ENCODE measurements around the gene KRIT1.

The KRIT1 gene

DNA sequence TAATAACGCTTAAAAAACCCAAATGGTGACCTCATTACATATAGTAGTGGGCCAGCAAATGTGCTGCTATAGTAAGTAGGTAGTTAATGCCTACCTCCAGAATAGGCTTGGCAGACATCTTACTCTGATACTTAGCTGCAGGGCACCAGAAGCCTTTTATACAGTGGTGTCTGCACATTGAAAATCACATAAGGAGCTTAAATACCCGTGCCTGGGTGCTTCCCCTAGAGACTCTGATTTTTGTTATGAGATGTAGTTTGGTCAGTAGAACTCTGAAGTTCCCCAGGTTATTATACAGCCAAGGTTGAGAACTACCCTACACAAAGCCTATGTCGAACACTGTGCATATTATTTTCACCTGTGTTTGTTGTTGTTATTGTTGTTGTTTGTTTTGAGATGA, 47.3 kb upstream of the KRIT1 start:
- no peak for DNase-seq (ENCODE audit: low read depth in 1 of 2, low spot score in 1 of 2)
- Histone ChIP-seq H3K4me3 (replicated peaks; ENCODE audit: insufficient read depth, low read length) (no peak overlapping the region), H3K27ac (replicated peaks) (no peak overlapping the region), H3K27me3 (ENCODE audit: insufficient read depth, poor library complexity, severe bottlenecking) (no peaks in the 10 kb centered on the region)
- TF ChIP-seq, protein P1, sequence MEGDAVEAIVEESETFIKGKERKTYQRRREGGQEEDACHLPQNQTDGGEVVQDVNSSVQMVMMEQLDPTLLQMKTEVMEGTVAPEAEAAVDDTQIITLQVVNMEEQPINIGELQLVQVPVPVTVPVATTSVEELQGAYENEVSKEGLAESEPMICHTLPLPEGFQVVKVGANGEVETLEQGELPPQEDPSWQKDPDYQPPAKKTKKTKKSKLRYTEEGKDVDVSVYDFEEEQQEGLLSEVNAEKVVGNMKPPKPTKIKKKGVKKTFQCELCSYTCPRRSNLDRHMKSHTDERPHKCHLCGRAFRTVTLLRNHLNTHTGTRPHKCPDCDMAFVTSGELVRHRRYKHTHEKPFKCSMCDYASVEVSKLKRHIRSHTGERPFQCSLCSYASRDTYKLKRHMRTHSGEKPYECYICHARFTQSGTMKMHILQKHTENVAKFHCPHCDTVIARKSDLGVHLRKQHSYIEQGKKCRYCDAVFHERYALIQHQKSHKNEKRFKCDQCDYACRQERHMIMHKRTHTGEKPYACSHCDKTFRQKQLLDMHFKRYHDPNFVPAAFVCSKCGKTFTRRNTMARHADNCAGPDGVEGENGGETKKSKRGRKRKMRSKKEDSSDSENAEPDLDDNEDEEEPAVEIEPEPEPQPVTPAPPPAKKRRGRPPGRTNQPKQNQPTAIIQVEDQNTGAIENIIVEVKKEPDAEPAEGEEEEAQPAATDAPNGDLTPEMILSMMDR (IDR thresholded peaks at IDR 0.05; ENCODE audit: insufficient read depth, low read length): no peak
- TF ChIP-seq, protein P2, sequence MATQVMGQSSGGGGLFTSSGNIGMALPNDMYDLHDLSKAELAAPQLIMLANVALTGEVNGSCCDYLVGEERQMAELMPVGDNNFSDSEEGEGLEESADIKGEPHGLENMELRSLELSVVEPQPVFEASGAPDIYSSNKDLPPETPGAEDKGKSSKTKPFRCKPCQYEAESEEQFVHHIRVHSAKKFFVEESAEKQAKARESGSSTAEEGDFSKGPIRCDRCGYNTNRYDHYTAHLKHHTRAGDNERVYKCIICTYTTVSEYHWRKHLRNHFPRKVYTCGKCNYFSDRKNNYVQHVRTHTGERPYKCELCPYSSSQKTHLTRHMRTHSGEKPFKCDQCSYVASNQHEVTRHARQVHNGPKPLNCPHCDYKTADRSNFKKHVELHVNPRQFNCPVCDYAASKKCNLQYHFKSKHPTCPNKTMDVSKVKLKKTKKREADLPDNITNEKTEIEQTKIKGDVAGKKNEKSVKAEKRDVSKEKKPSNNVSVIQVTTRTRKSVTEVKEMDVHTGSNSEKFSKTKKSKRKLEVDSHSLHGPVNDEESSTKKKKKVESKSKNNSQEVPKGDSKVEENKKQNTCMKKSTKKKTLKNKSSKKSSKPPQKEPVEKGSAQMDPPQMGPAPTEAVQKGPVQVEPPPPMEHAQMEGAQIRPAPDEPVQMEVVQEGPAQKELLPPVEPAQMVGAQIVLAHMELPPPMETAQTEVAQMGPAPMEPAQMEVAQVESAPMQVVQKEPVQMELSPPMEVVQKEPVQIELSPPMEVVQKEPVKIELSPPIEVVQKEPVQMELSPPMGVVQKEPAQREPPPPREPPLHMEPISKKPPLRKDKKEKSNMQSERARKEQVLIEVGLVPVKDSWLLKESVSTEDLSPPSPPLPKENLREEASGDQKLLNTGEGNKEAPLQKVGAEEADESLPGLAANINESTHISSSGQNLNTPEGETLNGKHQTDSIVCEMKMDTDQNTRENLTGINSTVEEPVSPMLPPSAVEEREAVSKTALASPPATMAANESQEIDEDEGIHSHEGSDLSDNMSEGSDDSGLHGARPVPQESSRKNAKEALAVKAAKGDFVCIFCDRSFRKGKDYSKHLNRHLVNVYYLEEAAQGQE (IDR thresholded peaks at IDR 0.05; ENCODE audit: insufficient replicate concordance, low read depth): no peak
- TF ChIP-seq POLR2AphosphoS5 (IDR thresholded peaks at IDR 0.05; ENCODE audit: low read depth) (no peak), GABPA (IDR thresholded peaks at IDR 0.05; ENCODE audit: low read depth) (no peak), SPI1 (IDR thresholded peaks at IDR 0.05; ENCODE audit: borderline replicate concordance, low read depth) (no peak)

DNA sequence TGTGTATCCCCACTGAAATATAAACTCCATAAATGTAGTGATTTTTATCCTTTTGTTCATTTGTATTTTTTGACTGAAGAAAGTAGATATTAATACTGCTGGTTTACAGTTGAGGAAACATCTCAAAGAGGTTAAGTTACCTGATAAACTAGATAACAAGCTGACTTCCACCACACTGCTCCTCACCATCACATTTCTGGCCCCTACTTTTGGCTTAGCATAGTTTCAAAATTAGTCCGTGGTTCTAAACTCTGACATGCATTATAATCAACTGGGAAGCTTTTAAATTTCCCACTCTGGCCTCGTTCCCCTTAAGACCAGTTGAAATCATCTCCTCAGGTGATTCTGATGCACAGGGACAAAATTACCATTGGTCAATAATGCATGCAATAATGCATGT, 43.6 kb upstream of the KRIT1 start:
- TF ChIP-seq, protein P1 (IDR thresholded peaks at IDR 0.05; ENCODE audit: insufficient read depth, low read length): no peak
- TF ChIP-seq, protein P2 (IDR thresholded peaks at IDR 0.05; ENCODE audit: insufficient replicate concordance, low read depth): no peak
- no peak for TF ChIP-seq GABPA (IDR thresholded peaks at IDR 0.05; ENCODE audit: low read depth)
- no peak for TF ChIP-seq POLR2AphosphoS5 (IDR thresholded peaks at IDR 0.05; ENCODE audit: low read depth)
- TF ChIP-seq SPI1 (IDR thresholded peaks at IDR 0.05; ENCODE audit: borderline replicate concordance, low read depth): no peak
- Histone ChIP-seq H3K27me3 (ENCODE audit: insufficient read depth, poor library complexity, severe bottlenecking) (no peaks in the 10 kb centered on the region), H3K27ac (replicated peaks) (no peak overlapping the region), H3K4me3 (replicated peaks; ENCODE audit: insufficient read depth, low read length) (no peak overlapping the region)
- DNase-seq (ENCODE audit: low read depth in 1 of 2, low spot score in 1 of 2): no peak

DNA sequence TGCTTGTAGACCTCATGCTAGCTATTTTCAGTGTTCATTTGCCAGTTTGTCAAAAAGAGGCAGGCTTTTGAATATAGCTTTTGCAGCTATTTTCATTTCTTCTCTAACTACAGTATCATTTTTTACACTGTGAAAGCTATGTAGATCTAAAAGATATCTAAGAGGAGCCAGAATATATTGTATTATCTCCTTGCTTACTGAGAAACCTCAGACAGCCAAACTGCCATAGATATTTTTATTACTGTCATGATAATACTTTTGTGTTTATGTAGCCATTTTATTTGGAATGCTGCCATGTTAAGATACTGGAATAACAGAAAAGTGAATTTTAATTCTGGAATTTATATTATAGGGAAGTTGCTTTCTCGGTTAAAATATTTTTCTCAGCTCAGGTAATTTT, 37.2 kb upstream of the KRIT1 start:
- no peak overlapping the region for H3K4me3 ChIP-seq (replicated peaks; ENCODE audit: insufficient read depth, low read length)
- TF ChIP-seq, protein P2 (IDR thresholded peaks at IDR 0.05; ENCODE audit: insufficient replicate concordance, low read depth): no peak
- TF ChIP-seq SPI1 (IDR thresholded peaks at IDR 0.05; ENCODE audit: borderline replicate concordance, low read depth) (no peak), GABPA (IDR thresholded peaks at IDR 0.05; ENCODE audit: low read depth) (no peak), POLR2AphosphoS5 (IDR thresholded peaks at IDR 0.05; ENCODE audit: low read depth) (no peak)
- TF ChIP-seq, protein P1 (IDR thresholded peaks at IDR 0.05; ENCODE audit: insufficient read depth, low read length): no peak
- H3K27me3 ChIP-seq (ENCODE audit: insufficient read depth, poor library complexity, severe bottlenecking): no peaks in the 10 kb centered on the region
- DNase-seq (ENCODE audit: low read depth in 1 of 2, low spot score in 1 of 2): no peak
- no peak overlapping the region for H3K27ac ChIP-seq (replicated peaks)

Measured in HL-60 (cell line).